GM10248 (cell line): ENCODE data around the gene PPFIA1.

Experiments
- CTCF ChIA-PET: fragments of 300-600 bp; sonication (Branson Sonifier 250); formaldehyde crosslinking; extraction: SDS; loops from one replicate; lab custom pipeline; 2021; ENCODE audit warnings: antibody characterized with exemption; lab: Yijun Ruan, JAX
- POLR2A ChIA-PET: fragments of 350-650 bp; sonication (Branson Sonifier 250); formaldehyde crosslinking; extraction: SDS; loops from one replicate; lab custom pipeline; 2020; ENCODE audit warnings: antibody characterized with exemption; lab: Yijun Ruan, JAX
- DNase-seq: peaks from one replicate; pipeline ENCODE4 v3.0.0; 2012; ENCODE audit errors: extremely low spot score
- CTCF ChIP-seq: IDR thresholded peaks from 2 replicates; pipeline ENCODE4 v1.5.1; 2012; ENCODE audit warnings: mild to moderate bottlenecking, low read depth; ENCODE audit errors: extremely low read depth, missing control alignments, control extremely low read depth

PPFIA1 gene

DNA sequence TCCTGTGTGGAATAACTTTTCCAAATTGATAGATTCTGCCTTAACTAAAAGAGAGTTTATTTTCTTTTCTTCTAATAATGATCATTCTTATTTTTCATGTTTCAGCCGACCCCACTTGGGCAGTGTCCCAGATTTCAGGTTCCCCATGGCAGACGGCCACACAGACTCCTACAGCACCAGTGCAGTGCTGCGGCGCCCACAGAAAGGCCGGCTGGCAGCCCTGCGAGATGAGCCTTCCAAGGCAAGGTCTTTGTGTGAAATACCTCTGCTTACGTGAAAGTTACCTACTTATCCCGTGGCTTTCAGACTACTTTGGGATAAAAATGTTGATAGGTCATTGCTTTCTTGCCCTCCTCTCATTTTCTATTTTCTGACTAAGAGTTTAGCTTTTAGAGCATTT lies 68.6 kb downstream of the PPFIA1 start:
- ChIA-PET CTCF (interaction anchor here (1.4 kb wide), 1 partner anchor 14 kb away, joined by 5 read pairs; no protein-coding TSS in a partner anchor), POLR2A (no interaction called here)
- DNase-seq, result no peak
- TF ChIP-seq CTCF, result no peak

GRCh38 chr11:70341881-70342429 lies 71.5 kb downstream of the PPFIA1 start:
- ChIA-PET POLR2A (no interaction called here), CTCF (interaction anchor here (1.0 kb wide), 1 partner anchor 16 kb away, joined by 3 read pairs; no protein-coding TSS in a partner anchor)
- no peak for TF ChIP-seq CTCF
- no peak for DNase-seq

DNA sequence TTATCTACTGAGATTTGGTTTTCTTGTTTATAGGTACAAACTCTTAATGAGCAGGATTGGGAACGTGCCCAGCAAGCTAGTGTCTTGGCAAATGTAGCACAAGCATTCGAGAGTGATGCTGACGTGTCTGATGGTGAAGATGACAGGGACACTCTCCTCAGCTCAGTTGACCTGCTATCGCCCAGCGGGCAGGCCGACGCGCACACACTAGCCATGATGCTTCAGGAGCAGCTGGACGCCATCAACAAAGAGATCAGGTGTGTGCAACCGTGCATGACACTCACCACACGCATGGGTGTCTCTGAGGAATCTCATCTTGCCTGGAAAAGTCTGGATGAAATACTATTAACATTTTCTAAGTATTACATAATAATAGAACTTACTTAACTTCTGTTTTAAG lies 73.1 kb downstream of the PPFIA1 start:
- TF ChIP-seq CTCF, result no peak
- DNase-seq, result no peak
- ChIA-PET CTCF (interaction anchor here (0.9 to 1.1 kb wide), 2 partner anchors 12 to 18 kb away, joined by 3 read pairs; no protein-coding TSS in a partner anchor), POLR2A (no interaction called here)

DNA sequence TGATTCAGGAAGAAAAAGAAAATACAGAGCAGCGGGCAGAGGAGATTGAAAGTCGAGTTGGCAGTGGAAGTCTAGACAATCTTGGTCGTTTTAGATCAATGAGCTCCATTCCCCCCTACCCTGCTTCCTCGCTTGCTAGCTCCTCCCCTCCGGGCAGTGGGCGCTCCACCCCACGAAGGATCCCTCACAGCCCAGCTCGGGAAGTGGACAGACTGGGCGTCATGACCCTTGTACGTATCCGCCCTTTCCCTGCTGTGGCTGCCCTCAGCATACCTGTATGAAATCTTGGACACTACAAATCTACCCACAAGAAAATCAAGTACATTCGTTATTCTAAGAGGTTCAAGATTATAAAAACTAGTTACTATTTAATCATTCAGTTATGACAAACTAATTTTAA lies 77.7 kb downstream of the PPFIA1 start:
- DNase-seq, result no peak
- no peak for TF ChIP-seq CTCF
- CTCF ChIA-PET, result interaction anchor here (1.4 to 3.2 kb wide), 4 partner anchors 9 to 30 kb away, joined by 3 to 9 read pairs (median 4); no protein-coding TSS in a partner anchor
- POLR2A ChIA-PET, result no interaction called here

GRCh38 chr11:70348608-70349007 lies 78.1 kb downstream of the PPFIA1 start:
- ChIA-PET CTCF (interaction anchor here (1.7 to 3.2 kb wide), 3 partner anchors 11 to 30 kb away, joined by 3 to 9 read pairs (median 5); no protein-coding TSS in a partner anchor), POLR2A (no interaction called here)
- TF ChIP-seq CTCF, result no peak
- no peak for DNase-seq

DNA sequence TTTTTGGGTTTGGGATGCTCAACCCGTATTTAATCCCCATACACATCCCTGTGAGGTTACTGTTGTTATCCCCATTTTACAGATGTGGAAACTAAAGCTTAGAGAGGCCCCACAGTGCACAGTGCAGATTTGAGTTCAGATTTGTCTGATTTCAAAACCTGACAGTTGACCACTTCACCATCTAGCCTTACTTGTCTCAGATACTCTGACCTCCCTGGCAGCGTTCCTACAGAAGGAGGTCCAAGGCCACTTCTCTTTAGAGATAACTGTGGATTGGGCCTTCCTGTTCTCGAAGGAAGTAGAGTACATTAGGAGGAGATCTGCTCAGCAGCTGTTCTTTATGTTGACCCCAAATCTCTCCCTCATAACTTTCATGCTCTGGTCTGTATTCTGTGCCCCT lies 81.2 kb downstream of the PPFIA1 start:
- TF ChIP-seq CTCF, result no peak

More for the DNA sequence above, 81.2 kb downstream of the PPFIA1 start:
- POLR2A ChIA-PET, result no interaction called here
- CTCF ChIA-PET, result interaction anchor here (0.7 to 1.9 kb wide), 2 partner anchors 10 to 20 kb away, joined by 3 to 6 read pairs; no protein-coding TSS in a partner anchor
- DNase-seq, result no peak
